ENCODE data around the gene CCDC148.

DNA sequence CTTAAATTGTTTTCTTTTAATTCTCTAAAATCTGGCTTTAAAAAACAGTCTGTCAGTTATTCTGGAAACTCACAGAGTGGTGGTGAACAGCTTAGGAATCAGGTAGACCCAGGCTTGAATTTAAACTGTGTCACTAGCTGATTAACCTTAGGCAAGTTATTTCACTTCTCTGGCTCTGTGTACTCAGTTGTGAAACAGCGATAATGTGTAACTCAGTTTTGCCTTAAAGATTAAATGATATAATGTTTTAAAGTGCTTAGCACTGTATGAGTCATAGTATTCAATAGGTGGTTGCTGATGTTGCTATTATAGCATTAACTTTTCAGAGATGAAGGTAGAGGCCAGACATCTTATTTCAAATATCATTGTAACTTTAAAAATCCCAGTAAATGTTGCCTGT is 40.9 kb upstream of the CCDC148 start:
- TF ChIP-seq, protein P1, sequence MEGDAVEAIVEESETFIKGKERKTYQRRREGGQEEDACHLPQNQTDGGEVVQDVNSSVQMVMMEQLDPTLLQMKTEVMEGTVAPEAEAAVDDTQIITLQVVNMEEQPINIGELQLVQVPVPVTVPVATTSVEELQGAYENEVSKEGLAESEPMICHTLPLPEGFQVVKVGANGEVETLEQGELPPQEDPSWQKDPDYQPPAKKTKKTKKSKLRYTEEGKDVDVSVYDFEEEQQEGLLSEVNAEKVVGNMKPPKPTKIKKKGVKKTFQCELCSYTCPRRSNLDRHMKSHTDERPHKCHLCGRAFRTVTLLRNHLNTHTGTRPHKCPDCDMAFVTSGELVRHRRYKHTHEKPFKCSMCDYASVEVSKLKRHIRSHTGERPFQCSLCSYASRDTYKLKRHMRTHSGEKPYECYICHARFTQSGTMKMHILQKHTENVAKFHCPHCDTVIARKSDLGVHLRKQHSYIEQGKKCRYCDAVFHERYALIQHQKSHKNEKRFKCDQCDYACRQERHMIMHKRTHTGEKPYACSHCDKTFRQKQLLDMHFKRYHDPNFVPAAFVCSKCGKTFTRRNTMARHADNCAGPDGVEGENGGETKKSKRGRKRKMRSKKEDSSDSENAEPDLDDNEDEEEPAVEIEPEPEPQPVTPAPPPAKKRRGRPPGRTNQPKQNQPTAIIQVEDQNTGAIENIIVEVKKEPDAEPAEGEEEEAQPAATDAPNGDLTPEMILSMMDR (IDR thresholded peaks at IDR 0.05), result no peak
- TF ChIP-seq POLR2A (IDR thresholded peaks at IDR 0.05), result no peak
